HUES6 (cell line): Measurements from ENCODE around the gene IL1RAPL2.
A peak's percentile ranks its signal among the peaks of the same experiment; 100 is the strongest.

Experiments
- H3K27ac ChIP-seq: 2 replicates; pipeline ENCODE4 v1.7.0; 2013; ENCODE audit warnings: low read depth, mild to moderate bottlenecking, low read length, inconsistent platforms
- H3K27me3 ChIP-seq: 2 replicates; pipeline ENCODE4 v1.6.1; 2013; ENCODE audit warnings: low read length; ENCODE audit not compliant: control insufficient read depth, insufficient read depth
- H3K36me3 ChIP-seq: 2 replicates; pipeline ENCODE4 v1.6.1; 2013; ENCODE audit warnings: low read length; ENCODE audit not compliant: control insufficient read depth, insufficient read depth
- H3K4me1 ChIP-seq: 2 replicates; pipeline ENCODE4 v1.6.1; 2013; ENCODE audit warnings: low read length; ENCODE audit not compliant: control insufficient read depth, insufficient read depth
- H3K4me3 ChIP-seq: 2 replicates; pipeline ENCODE4 v1.5.1; 2013; ENCODE audit warnings: low read depth, low read length
- H3K9ac ChIP-seq: one replicate; pipeline ENCODE4 v1.6.1; 2013; ENCODE audit warnings: mild to moderate bottlenecking, low read length
- H3K9me3 ChIP-seq: 2 replicates; pipeline ENCODE4 v1.6.1; 2013; ENCODE audit warnings: low read depth, low read length; ENCODE audit not compliant: control insufficient read depth, insufficient read depth

The IL1RAPL2 gene

DNA sequence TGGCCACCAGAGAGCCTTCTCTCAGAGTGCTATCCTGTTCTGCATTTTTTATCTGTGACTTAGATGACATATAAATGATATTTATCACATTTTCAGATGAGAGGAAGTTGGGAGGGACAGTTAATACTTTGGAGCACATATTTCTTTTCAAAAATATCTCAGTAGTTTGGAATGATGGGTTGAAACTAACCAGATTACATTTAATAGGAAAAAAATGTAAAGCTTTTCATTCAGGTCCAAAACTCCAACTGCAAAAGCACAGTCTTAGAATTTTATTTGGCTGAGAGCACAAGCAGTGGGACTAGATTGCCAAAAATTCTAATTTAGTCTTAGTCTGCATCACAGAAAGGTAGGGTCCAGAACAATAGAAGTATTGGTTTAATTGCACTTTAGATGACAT, 902.7 kb downstream of the IL1RAPL2 start:
- Histone ChIP-seq H3K9ac (no peak overlapping the region), H3K36me3 (no peaks in the 10 kb centered on the region), H3K9me3 (no peaks in the 10 kb centered on the region), H3K27ac (no peak overlapping the region), H3K4me3 (no peak overlapping the region), H3K4me1 (peaks cover 4% of the 10 kb centered on the region; the same call in 1 of the 2 replicates), H3K27me3 (no peaks in the 10 kb centered on the region; the same call in 1 of the 2 replicates)

DNA sequence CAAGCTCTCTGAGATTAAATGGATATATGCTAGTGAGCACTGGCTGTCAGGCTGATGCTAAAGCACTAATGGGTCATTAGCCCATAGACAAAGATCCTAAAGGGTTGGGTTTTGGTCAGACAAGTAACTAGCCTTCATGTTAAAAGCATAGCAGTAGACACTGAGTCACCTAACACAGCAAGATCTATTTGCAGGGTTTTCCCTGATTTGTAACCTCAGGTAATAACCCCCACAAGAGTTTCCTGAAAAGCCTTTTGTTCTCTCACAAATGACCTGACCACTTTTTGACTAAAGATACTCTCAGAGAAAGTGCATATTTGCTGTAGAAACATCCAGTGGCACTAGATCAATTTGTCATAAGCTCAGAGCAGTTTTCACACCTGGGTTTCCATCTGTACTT, 905.6 kb downstream of the IL1RAPL2 start:
- H3K36me3 ChIP-seq, result no peaks in the 10 kb centered on the region

DNA sequence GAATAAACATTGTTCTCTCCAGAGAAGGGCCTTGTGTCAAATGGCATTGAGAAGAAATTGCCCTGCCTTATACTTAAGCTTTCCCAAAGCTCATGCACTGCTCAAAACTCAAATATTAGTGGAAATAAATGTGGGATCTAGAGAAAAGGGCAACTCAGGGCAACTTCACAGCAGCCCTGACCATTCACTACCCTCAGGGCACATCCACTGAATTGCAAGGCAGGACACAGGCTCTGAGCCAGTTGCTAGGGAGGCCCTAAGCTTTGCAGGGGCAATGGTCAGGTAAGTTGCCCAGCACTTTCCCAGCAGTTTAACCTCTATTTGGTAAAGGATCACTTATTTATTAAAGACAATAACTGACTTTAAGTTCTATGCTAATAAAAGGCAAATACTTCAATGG, 909.8 kb downstream of the IL1RAPL2 start:
- H3K27me3 ChIP-seq, result no peaks in the 10 kb centered on the region; the same call in 1 of the 2 replicates
- peaks cover 3% of the 10 kb centered on the region; the same call in 1 of the 2 replicates for H3K4me1 ChIP-seq
- H3K36me3 ChIP-seq, result no peaks in the 10 kb centered on the region
- no peaks in the 10 kb centered on the region for H3K9me3 ChIP-seq
- no peak overlapping the region for H3K9ac ChIP-seq
- H3K4me3 ChIP-seq, result no peak overlapping the region
- no peak overlapping the region for H3K27ac ChIP-seq

More for the DNA sequence above, 905.6 kb downstream of the IL1RAPL2 start:
- H3K4me1 ChIP-seq, result no peaks in the 10 kb centered on the region; the same call in 1 of the 2 replicates
- no peak overlapping the region for H3K27ac ChIP-seq
- H3K4me3 ChIP-seq, result no peak overlapping the region
- no peaks in the 10 kb centered on the region; the same call in 1 of the 2 replicates for H3K27me3 ChIP-seq
- H3K9ac ChIP-seq, result no peak overlapping the region
- no peaks in the 10 kb centered on the region for H3K9me3 ChIP-seq

DNA sequence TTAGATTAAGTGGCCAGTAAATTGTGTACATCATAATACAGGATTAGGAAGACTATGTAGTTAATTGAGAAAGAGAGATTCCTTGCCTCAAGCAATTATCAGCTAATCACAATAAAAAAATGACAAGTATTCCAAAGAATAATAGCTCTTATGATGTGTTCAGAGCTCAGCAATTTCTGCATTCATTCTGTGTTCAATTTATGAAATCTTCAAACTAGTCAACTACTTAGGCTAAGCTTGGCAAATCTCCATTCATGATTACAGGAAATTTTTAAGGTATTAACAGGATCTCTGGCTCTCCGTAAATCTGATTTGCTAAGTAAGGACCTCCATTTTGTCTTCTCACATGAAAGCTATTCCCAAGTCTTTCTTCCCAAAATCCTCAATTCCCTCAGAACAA, 911.4 kb downstream of the IL1RAPL2 start:
- no peaks in the 10 kb centered on the region for H3K9me3 ChIP-seq
- H3K4me3 ChIP-seq, result no peak overlapping the region
- H3K9ac ChIP-seq, result no peak overlapping the region
- H3K4me1 ChIP-seq, result peaks cover 4% of the 10 kb centered on the region; the same call in 1 of the 2 replicates
- no peaks in the 10 kb centered on the region; the same call in 1 of the 2 replicates for H3K27me3 ChIP-seq
- H3K27ac ChIP-seq, result no peak overlapping the region
- H3K36me3 ChIP-seq, result no peaks in the 10 kb centered on the region

DNA sequence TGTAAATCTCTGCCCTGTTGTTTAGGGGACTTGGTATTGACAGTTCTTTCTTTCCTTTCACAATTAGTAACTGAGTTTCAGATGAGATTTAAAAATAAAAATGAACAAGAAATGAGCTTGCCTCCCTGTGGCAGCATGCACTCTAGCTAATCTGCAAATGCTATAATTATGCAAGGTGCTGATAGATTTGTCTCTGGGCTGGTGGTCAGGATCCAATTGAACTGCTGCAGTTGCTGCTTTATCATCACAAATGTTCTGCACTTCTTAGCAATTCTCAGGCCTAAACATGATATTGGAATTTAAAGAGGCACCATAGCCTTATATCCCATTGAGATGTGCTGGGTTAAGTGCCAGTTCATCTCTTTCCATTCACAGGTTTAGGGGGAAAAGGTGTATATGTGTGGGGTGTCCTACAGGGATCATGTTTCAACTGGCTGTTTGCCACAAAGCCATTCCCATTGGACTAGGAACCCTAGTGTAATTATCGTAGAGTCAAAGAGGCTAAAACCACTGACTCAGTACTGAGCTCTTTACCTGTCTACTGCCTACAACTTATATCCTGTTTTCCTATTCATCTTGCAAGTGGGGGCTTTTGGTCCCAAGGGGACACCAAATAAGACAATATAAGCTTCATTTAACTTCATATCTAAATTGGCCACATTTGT, 914.8 kb downstream of the IL1RAPL2 start:
- Histone ChIP-seq H3K9ac (no peak overlapping the region), H3K4me3 (no peak overlapping the region), H3K4me1 (peaks cover 4% of the 10 kb centered on the region; the same call in 1 of the 2 replicates), H3K27me3 (no peaks in the 10 kb centered on the region; the same call in 1 of the 2 replicates), H3K9me3 (no peaks in the 10 kb centered on the region), H3K36me3 (no peaks in the 10 kb centered on the region), H3K27ac (no peak overlapping the region)

- no peaks in the 10 kb centered on the region for H3K9me3 ChIP-seq
- no peaks in the 10 kb centered on the region; the same call in 1 of the 2 replicates for H3K27me3 ChIP-seq
- no peak overlapping the region for H3K4me3 ChIP-seq
- H3K9ac ChIP-seq, result no peak overlapping the region
- H3K36me3 ChIP-seq, result no peaks in the 10 kb centered on the region
- H3K4me1 ChIP-seq, result peaks cover 4% of the 10 kb centered on the region; the same call in 1 of the 2 replicates
- H3K27ac ChIP-seq, result no peak overlapping the region
Observed at GRCh38 chrX:105483011-105483410, 917.0 kb downstream of the IL1RAPL2 start.

- H3K36me3 ChIP-seq, result no peaks in the 10 kb centered on the region
- no peaks in the 10 kb centered on the region for H3K4me1 ChIP-seq
- no peak overlapping the region for H3K4me3 ChIP-seq
- H3K9me3 ChIP-seq, result no peaks in the 10 kb centered on the region
- no peak overlapping the region for H3K9ac ChIP-seq
- H3K27ac ChIP-seq, result no peak overlapping the region
- no peaks in the 10 kb centered on the region; the same call in 1 of the 2 replicates for H3K27me3 ChIP-seq
Observed at GRCh38 chrX:105488716-105489115, 922.7 kb downstream of the IL1RAPL2 start.

- Histone ChIP-seq H3K27ac (peak overlapping the region; percentile 59), H3K36me3 (no peaks in the 10 kb centered on the region), H3K4me3 (0 out of 2 replicates have a peak overlapping the region, but pooled peaks have one; percentile 3), H3K9ac (no peak overlapping the region), H3K9me3 (peaks cover 9% of the 10 kb centered on the region), H3K27me3 (no peaks in the 10 kb centered on the region; the same call in 1 of the 2 replicates), H3K4me1 (peaks cover 22% of the 10 kb centered on the region)
Observed at GRCh38 chrX:105495376-105495775, 929.4 kb downstream of the IL1RAPL2 start.

- Histone ChIP-seq H3K9ac (no peak overlapping the region), H3K27ac (no peak overlapping the region), H3K9me3 (peaks cover 9% of the 10 kb centered on the region), H3K36me3 (no peaks in the 10 kb centered on the region), H3K4me3 (no peak overlapping the region), H3K27me3 (peaks cover 6% of the 10 kb centered on the region; the same call in 1 of the 2 replicates), H3K4me1 (no peaks in the 10 kb centered on the region)
Observed at GRCh38 chrX:105502336-105502735, 936.3 kb downstream of the IL1RAPL2 start.

DNA sequence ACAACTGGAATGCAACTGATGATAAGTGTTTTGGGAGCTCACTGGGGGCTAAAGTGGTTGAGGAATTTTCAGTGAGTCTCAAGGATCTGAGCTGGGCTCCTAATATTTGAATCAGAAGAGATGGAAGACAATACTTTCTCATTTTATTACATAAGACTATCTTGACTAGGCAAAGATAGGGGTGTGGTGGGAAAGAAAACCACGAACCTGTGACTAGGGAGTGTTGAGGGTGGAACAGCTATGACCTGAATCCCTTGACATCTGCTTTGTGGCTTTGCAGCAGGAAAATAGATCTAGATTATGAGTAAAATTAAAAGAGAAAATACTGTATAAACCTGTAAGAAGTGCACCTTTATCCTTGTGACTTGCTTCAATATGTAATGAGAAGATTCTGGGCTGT, 949.6 kb downstream of the IL1RAPL2 start:
- Histone ChIP-seq H3K9me3 (no peaks in the 10 kb centered on the region), H3K4me3 (no peak overlapping the region), H3K4me1 (no peaks in the 10 kb centered on the region), H3K27me3 (peaks cover 3% of the 10 kb centered on the region; the same call in 1 of the 2 replicates), H3K36me3 (no peaks in the 10 kb centered on the region), H3K9ac (no peak overlapping the region), H3K27ac (no peak overlapping the region)

DNA sequence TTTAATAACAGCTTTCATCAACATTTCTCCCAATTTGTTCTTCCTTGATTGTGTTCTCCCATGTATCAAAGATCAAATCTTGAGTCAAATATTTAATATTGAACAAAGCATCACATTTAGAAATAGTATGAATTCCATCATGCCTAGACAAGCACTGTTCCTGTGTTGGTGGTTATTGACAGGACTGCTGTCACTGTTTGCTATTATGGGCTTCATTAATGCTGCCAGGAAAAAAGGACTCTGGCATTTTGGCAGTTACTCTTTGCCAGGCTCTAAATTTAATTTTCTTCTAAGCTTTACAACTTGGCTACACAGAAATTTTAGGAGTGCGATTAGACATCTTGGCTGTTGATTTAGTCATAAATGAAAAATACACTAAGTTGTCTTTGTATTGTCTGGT, 960.4 kb downstream of the IL1RAPL2 start:
- Histone ChIP-seq H3K36me3 (no peaks in the 10 kb centered on the region), H3K4me3 (no peak overlapping the region)

More for the DNA sequence above, 960.4 kb downstream of the IL1RAPL2 start:
- Histone ChIP-seq H3K27ac (no peak overlapping the region), H3K4me1 (0 out of 2 replicates have a peak, but pooled peaks cover 6% of the 10 kb centered on the region), H3K27me3 (no peaks in the 10 kb centered on the region; the same call in 1 of the 2 replicates), H3K9me3 (no peaks in the 10 kb centered on the region), H3K9ac (no peak overlapping the region)
